GM12892 (cell line): ENCODE measurements around the gene LRRC8A.

Experiments used
- POLR2A ChIP-seq: IDR thresholded peaks from 2 replicates; pipeline ENCODE4 v1.6.1; 2011; ENCODE audit warnings: low read depth, low read length, control low read depth
- POLR2AphosphoS5 ChIP-seq: IDR thresholded peaks from 2 replicates; pipeline ENCODE4 v1.6.1; 2011; ENCODE audit warnings: low read depth, low read length, control low read depth
- TAF1 ChIP-seq: IDR thresholded peaks from 2 replicates; pipeline ENCODE4 v1.6.1; 2011; ENCODE audit warnings: low read depth, mild to moderate bottlenecking, control low read depth, low read length, borderline replicate concordance

DNA sequence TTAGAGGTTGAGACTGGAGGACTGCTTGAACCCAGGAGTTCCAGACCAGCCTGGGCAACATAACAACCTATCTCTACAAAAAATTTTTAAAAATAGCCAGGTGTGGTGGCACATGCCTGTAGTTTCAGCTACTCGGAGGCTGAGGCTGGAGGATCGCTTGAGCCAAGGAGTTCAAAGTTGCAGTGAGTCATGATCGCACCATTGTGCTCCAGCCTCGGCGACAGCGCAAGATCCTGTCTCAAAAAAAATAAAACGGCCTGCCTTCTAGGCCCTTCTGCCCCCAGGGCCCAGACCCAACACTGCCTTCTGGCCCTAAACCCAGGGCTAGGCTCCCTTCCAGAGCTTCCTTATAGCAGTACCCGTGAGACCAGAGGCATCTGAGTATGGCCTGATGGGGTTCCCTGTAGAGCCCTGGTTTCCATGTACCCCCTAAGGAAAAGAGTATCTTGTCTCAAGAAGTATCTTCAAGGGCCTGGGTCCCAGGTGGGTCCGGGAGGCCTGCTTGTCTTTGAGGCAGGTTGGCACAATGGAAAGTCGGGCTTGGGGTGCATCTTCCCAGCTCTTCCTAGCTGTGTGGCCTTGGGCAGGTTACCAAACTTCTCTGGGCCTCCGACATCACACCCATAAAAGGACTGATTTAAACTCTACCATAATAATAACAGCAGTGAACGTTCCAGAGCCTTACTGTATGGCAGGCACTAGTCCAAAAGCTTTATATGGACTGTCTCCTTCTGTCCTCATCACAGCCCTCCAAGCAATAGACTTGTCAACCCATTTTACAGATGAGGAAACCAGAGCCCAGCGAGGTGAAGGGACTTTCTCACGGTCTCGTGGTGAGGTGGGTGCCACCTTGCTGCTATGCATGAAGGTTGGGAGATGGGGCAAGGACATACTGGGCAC lies 9.6 kb downstream of the LRRC8A start:
- no peak for TF ChIP-seq POLR2A
- TF ChIP-seq POLR2AphosphoS5: no peak
- no peak for TF ChIP-seq TAF1
